SK-N-MC (cell line): ENCODE results near the gene LCOR.

Source experiments
- DNase-seq: peaks from one replicate; pipeline ENCODE4 v3.0.0-alpha.2; 2011; ENCODE audit warnings: low read depth, low spot score
- H3K27ac ChIP-seq: fragments of 200-600 bp; sonication (generic); 2 replicates; pipeline ENCODE4 v1.5.1; 2016; ENCODE audit warnings: mixed run types
- H3K36me3 ChIP-seq: fragments of 200-600 bp; sonication (generic); 2 replicates; pipeline ENCODE4 v1.6.1; 2017; ENCODE audit warnings: antibody characterized with exemption, low read length, mixed read lengths; ENCODE audit not compliant: insufficient read depth
- H3K4me3 ChIP-seq: fragments of 200-600 bp; sonication (generic); 2 replicates; pipeline ENCODE4 v1.5.1; 2016
- H3K9ac ChIP-seq: fragments of 200-600 bp; sonication (generic); 2 replicates; pipeline ENCODE4 v1.8.0; 2017; ENCODE audit warnings: mixed run types, mixed read lengths; ENCODE audit not compliant: insufficient read length
- H3K9me3 ChIP-seq: fragments of 200-600 bp; sonication (generic); 2 replicates; pipeline ENCODE4 v1.6.1; 2017; ENCODE audit warnings: low read depth, mild to moderate bottlenecking, antibody characterized with exemption, low read length, moderate library complexity, mixed read lengths
- EZH2 ChIP-seq: fragments of 200-600 bp; sonication (generic); IDR thresholded peaks from one replicate; pipeline ENCODE4 v1.6.1; 2017; ENCODE audit warnings: antibody characterized with exemption
- FOXP2 ChIP-seq: optimal IDR thresholded peaks from 2 replicates; pipeline ENCODE3; 2011; ENCODE audit warnings: mild to moderate bottlenecking, moderate library complexity; ENCODE audit not compliant: insufficient read depth; ENCODE audit errors: extremely low read length, control extremely low read depth
- POLR2AphosphoS5 ChIP-seq: IDR thresholded peaks from 2 replicates; pipeline ENCODE4 v1.6.1; 2012; ENCODE audit warnings: mild to moderate bottlenecking, low read depth, low read length, borderline replicate concordance

Gene LCOR

DNA sequence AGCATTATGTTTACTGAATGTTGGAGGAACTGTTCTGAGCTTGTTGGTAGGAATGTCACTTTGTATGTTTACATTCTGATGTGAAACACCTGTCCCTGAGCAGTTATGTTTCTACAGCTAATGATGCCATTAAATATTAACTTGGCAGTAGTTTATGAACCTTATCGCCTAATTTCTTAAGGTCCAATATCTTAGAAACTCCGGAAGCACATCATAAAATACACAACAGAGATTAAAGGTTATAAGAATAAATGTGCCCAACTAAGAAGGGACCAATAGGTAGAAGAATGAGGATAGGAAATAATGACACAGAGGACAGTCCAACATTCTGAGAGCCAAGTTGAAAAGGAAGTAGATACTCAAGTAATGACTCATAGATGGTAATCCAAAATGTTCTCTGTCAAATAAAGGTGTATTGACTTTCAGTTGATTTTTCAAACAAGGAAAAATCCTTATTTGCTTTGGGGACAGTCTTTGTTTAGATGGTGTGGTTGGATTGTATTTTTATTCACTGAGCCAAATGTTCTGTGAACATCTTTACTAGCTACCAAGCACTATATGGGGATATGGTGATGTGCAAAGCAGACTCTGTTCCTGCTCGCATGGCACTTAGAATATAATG, 31.9 kb downstream of the LCOR start:
- Histone ChIP-seq H3K9ac (no peak overlapping the region), H3K27ac (no peak overlapping the region), H3K9me3 (no peaks in the 10 kb centered on the region), H3K36me3 (no peaks in the 10 kb centered on the region), H3K4me3 (no peak overlapping the region)
- TF ChIP-seq POLR2AphosphoS5: no peak
- no peak for TF ChIP-seq EZH2
- DNase-seq: no peak

DNA sequence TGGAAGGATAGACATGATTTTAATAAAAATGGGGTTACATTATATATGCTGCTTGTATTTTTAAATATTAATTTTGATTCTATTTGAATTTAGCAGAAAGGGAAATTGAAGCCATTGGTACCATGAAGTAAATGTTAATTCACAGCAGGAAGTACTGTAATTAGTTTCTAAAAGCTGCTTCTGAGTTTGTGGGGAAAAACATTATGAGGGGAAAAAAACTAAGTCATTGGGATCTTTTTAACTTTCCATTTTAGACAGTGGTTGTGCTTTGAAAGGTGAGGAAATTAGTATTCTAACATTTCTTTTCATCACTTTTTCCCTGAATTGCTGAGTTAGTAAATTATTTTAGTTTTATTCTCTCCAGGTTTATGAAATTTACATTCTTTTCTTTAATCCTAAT, 41.0 kb downstream of the LCOR start:
- Histone ChIP-seq H3K27ac (no peak overlapping the region), H3K9ac (no peak overlapping the region), H3K36me3 (no peaks in the 10 kb centered on the region), H3K9me3 (no peaks in the 10 kb centered on the region), H3K4me3 (no peak overlapping the region)
- DNase-seq: no peak
- TF ChIP-seq FOXP2: no peak
- TF ChIP-seq POLR2AphosphoS5: no peak
- no peak for TF ChIP-seq EZH2

GRCh38 chr10:96873756-96874467, 41.8 kb downstream of the LCOR start:
- H3K27ac ChIP-seq: no peak overlapping the region
- H3K9ac ChIP-seq: no peak overlapping the region
- no peaks in the 10 kb centered on the region for H3K36me3 ChIP-seq
- H3K9me3 ChIP-seq: no peaks in the 10 kb centered on the region
- no peak overlapping the region for H3K4me3 ChIP-seq
- TF ChIP-seq POLR2AphosphoS5: no peak
- TF ChIP-seq EZH2: no peak
- DNase-seq: no peak

DNA sequence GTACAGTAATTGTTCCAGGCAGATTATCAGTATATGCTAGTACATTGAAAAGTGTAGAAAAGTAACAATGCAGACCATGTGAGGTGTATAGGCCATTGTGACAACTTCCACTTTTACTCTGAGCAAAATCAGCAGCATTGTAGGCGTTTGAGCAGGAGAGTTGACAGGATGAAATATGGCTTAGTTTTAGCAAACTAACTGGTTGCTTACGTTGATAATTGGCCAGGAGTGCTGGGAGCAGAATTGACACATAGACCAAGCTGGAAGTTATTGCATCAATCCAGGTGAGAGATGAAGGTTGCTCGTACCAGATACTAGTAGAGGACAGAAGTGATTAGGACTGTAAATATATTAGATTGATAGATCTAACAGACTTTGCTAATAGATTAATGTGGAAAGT, 46.0 kb downstream of the LCOR start:
- Histone ChIP-seq H3K27ac (no peak overlapping the region), H3K4me3 (no peak overlapping the region), H3K9me3 (no peaks in the 10 kb centered on the region), H3K36me3 (no peaks in the 10 kb centered on the region), H3K9ac (no peak overlapping the region)
- TF ChIP-seq EZH2: no peak
- no peak for TF ChIP-seq POLR2AphosphoS5
- no peak for TF ChIP-seq FOXP2
- no peak for DNase-seq

DNA sequence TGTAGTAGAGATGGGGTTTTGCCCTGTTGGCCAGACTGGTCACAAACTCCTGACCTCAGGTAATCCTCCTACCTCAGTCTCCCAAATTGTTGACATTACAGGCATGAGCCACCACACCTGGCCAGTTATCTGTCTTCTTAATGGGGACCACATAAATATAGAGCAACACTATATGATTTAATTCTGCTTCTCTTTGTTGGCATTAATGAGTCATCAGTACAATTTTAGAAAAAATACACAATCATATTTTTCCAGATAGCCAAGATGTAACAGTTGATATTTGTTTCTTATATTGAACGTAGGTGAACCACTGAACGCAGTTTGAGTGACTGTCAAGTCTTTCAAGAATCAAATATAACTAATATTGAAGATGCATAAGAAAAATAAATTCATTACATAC, 48.5 kb downstream of the LCOR start:
- H3K27ac ChIP-seq: no peak overlapping the region
- H3K36me3 ChIP-seq: no peaks in the 10 kb centered on the region
- no peak for DNase-seq
- no peak overlapping the region for H3K4me3 ChIP-seq
- no peaks in the 10 kb centered on the region for H3K9me3 ChIP-seq
- H3K9ac ChIP-seq: no peak overlapping the region
- TF ChIP-seq FOXP2 (no peak), POLR2AphosphoS5 (no peak), EZH2 (no peak)

DNA sequence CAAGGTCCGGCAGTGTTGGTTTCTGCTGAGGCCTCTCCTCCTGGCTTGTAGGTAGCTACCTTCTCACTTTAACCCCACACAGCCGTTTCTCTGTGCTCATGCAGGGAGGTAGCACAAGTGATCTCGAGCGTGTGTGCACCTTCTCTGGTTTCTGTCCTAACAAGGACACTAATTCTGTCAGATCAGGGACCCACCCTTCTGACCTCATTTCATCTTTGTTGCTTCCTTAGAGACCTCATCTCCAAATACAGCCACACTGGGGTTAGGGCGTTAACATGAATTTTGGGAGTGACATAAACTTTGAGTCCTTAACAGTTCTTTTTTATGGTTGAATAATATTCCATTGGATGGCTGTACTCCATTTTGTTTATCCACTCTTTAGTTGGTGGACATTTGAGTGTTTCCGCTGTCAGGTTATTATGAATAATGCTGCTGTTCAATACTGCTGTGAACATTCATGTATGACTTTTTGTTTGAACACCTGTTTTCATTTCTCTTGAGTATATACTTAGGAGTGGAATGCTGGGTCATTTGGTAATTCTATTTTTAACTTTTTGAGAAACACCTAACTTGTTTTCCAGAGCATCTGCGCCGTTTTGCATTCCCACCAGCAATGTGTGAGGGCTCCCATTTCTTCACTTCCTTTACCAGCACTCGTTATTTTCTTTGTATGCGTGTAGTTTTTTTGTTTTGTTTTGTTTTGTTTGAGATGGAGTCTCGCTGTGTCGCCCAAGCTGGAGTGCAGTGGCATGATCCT, 57.5 kb downstream of the LCOR start:
- no peak for DNase-seq
- TF ChIP-seq POLR2AphosphoS5 (no peak), FOXP2 (no peak), EZH2 (no peak)
- Histone ChIP-seq H3K9ac (no peak overlapping the region), H3K9me3 (no peaks in the 10 kb centered on the region), H3K27ac (no peak overlapping the region), H3K36me3 (no peaks in the 10 kb centered on the region), H3K4me3 (no peak overlapping the region)

DNA sequence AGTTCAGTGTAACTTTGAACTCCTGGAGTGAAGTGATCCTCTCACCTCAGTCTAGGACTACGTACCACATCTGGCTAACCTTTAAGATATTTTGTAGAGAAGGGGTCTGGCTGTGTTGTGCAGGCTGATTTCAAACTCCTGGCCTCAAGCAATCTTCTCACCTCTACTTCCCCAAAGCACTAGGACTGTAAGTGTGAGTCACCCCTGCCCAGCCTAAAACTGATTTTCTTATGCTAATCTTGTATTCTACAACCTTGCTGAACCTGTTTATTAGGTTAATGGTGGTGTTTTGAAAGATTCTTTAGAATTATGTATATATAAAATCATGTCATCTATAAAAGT, 58.0 kb downstream of the LCOR start:
- H3K36me3 ChIP-seq: no peaks in the 10 kb centered on the region
- no peaks in the 10 kb centered on the region for H3K9me3 ChIP-seq
- H3K27ac ChIP-seq: no peak overlapping the region
- TF ChIP-seq POLR2AphosphoS5 (no peak), EZH2 (no peak), FOXP2 (no peak)
- H3K4me3 ChIP-seq: no peak overlapping the region
- DNase-seq: no peak
- no peak overlapping the region for H3K9ac ChIP-seq

GRCh38 chr10:96890580-96890979, 58.5 kb downstream of the LCOR start:
- Histone ChIP-seq H3K36me3 (no peaks in the 10 kb centered on the region), H3K4me3 (no peak overlapping the region), H3K27ac (no peak overlapping the region), H3K9me3 (no peaks in the 10 kb centered on the region), H3K9ac (no peak overlapping the region)
- no peak for DNase-seq
- TF ChIP-seq EZH2 (no peak), FOXP2 (no peak), POLR2AphosphoS5 (no peak)
